PC-3 (cell line): ENCODE data around the gene ESF1. TPM values are rescaled to one million over a fixed set of nuclear protein-coding genes. Genes with fewer than 3 reads are reported as not detected.
A peak's percentile ranks its signal among the peaks of the same experiment; 100 is the strongest.

Source experiments
- ATAC-seq: fragments of 200-7000 bp; cut with Tn5 transposase; 2 replicates; pipeline ENCODE4 v1.9.1; 2020; ENCODE audit warnings: mild to moderate bottlenecking, moderate library complexity
- BruUV-seq: library from RNA; stranded (reverse); fragments of 400-500 nt; replicated peaks from 2 replicates; lab custom pipeline; 2021; lab: Mats Ljungman, UMichigan
- CTCF ChIA-PET: fragments of 300-600 bp; sonication (Branson Sonifier 250); formaldehyde crosslinking; loops from one replicate; lab custom pipeline; 2022; ENCODE audit warnings: antibody characterized with exemption; lab: Charles Lee
- POLR2A ChIA-PET: fragments of 300-600 bp; sonication (Branson Sonifier 250); formaldehyde crosslinking; loops from one replicate; lab custom pipeline; 2022; ENCODE audit warnings: antibody characterized with exemption; ENCODE audit not compliant: unreplicated experiment; lab: Charles Lee
- DNase-seq: peaks from one replicate; pipeline ENCODE4 v3.0.0-alpha.2; 2015
- H2AFZ ChIP-seq: fragments of 300-600 bp; sonication (generic); 2 replicates; pipeline ENCODE4 v1.6.0; 2016; ENCODE audit warnings: antibody characterized with exemption, low read length
- H3F3A ChIP-seq: fragments of 300-600 bp; sonication (generic); one replicate; pipeline ENCODE4 v1.6.0; 2017; ENCODE audit warnings: antibody characterized with exemption, low read length, control low read depth, mild to moderate bottlenecking; ENCODE audit not compliant: unreplicated experiment
- H3K27ac ChIP-seq: fragments of 300-600 bp; sonication (generic); 2 replicates; pipeline ENCODE4 v1.5.1; 2016; ENCODE audit warnings: mild to moderate bottlenecking, low read length
- H3K27me3 ChIP-seq: fragments of 300-600 bp; sonication (generic); 2 replicates; pipeline ENCODE4 v1.6.1; 2016; ENCODE audit warnings: low read length, mixed read lengths
- H3K36me3 ChIP-seq: fragments of 300-600 bp; sonication (generic); 2 replicates; pipeline ENCODE4 v1.6.1; 2016; ENCODE audit warnings: low read depth, mixed run types, low read length, mixed read lengths
- H3K4me1 ChIP-seq: fragments of 300-600 bp; sonication (generic); 2 replicates; pipeline ENCODE4 v1.5.1; 2016; ENCODE audit warnings: low read length; ENCODE audit not compliant: insufficient read depth
- H3K4me2 ChIP-seq: fragments of 300-600 bp; sonication (generic); 2 replicates; pipeline ENCODE4 v1.6.0; 2016; ENCODE audit warnings: low read length
- H3K4me3 ChIP-seq: fragments of 300-600 bp; sonication (generic); 2 replicates; pipeline ENCODE4 v1.5.1; 2016; ENCODE audit warnings: mild to moderate bottlenecking, low read length, mixed read lengths
- H3K79me2 ChIP-seq: fragments of 300-600 bp; sonication (generic); 2 replicates; pipeline ENCODE4 v1.6.1; 2017; ENCODE audit warnings: low read length, mixed read lengths
- H3K9ac ChIP-seq: fragments of 300-600 bp; sonication (generic); 2 replicates; pipeline ENCODE4 v1.6.0; 2016; ENCODE audit warnings: mild to moderate bottlenecking, low read length
- H3K9me2 ChIP-seq: fragments of 300-600 bp; sonication (generic); replicated peaks from 2 replicates; pipeline ENCODE4 v1.6.1; 2016; ENCODE audit warnings: mixed run types, low read length, mixed read lengths
- H3K9me3 ChIP-seq: fragments of 300-600 bp; sonication (generic); 2 replicates; pipeline ENCODE4 v1.6.1; 2016; ENCODE audit warnings: low read length, mixed read lengths
- H4K20me1 ChIP-seq: fragments of 300-600 bp; sonication (generic); 2 replicates; pipeline ENCODE4 v1.6.1; 2016; ENCODE audit warnings: low read length, mixed read lengths
- EZH2 ChIP-seq: fragments of 300-600 bp; sonication (generic); IDR thresholded peaks from one replicate; pipeline ENCODE4 v1.6.1; 2017; ENCODE audit warnings: antibody characterized with exemption, mild to moderate bottlenecking, low read length; ENCODE audit not compliant: unreplicated experiment
- EZH2phosphoT487 ChIP-seq: fragments of 300-600 bp; sonication (generic); IDR thresholded peaks from 2 replicates; pipeline ENCODE4 v1.6.1; 2018; ENCODE audit warnings: mild to moderate bottlenecking, antibody characterized with exemption, low read length, borderline replicate concordance
- intact Hi-C: fragments of 100-400 bp; cut with micrococcal nuclease; formaldehyde crosslinking; loops from 2 replicates; pipeline ENCODE4 v1.9.0; 2023
- total RNA-seq: library from RNA; depleted of rRNA; stranded (reverse); fragments of >200 nt; gene quantifications from 2 replicates; pipeline ENCODE4 v1.2.3, GENCODE V29; 2014
- TF ChIP-seq, protein P1 (sequence below): fragments of 300-600 bp; sonication (generic); conservative IDR thresholded peaks from 2 replicates; pipeline ENCODE4 v1.5.1; 2017; ENCODE audit warnings: antibody characterized with exemption, low read depth, mild to moderate bottlenecking, low read length

Gene ESF1
- total RNA-seq, 1 experiment from 2014 or later, result 13.7 TPM

DNA sequence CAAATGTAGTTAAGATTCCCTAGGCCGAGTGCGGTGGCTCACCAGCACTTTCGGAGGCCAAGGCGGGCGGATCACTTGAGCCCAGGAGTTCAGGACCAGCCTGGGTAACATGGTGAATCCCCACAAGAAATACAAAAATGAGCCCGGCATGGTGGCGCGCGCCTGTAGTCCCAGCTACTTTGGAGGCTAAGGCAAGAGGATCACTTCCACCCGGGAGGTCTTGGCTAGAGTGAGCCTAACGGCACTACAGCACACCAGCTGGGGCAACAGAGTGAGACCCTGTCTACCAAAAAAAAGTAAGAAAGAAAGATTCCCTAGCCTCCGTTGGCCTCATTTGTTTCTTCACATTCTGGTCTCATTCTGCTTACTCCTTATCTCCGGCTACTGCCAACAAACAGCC is 1.2 kb downstream of the ESF1 start:
- POLR2A ChIA-PET, result no interaction called here
- Histone ChIP-seq H3K79me2 (peaks cover 91% of the 10 kb centered on the region), H3K4me2 (peak overlapping the region; percentile 88), H3K4me3 (peak overlapping the region; percentile 82), H3K9ac (peak overlapping the region; percentile 95), H3K4me1 (peaks cover 22% of the 10 kb centered on the region), H3K27me3 (no peaks in the 10 kb centered on the region), H3K9me3 (no peaks in the 10 kb centered on the region), H3F3A (no peaks in the 10 kb centered on the region), H3K27ac (no peak overlapping the region), H2AFZ (no peak overlapping the region), H3K36me3 (peaks cover 34% of the 10 kb centered on the region), H4K20me1 (no peaks in the 10 kb centered on the region), H3K9me2 (no peaks in the 10 kb centered on the region)
- intact Hi-C loops, result loop anchor here (10.0 kb wide), 3 partner anchors 169 to 539 kb away; no protein-coding TSS in a partner anchor
- no peak for TF ChIP-seq EZH2
- TF ChIP-seq EZH2phosphoT487, result no peak
- TF ChIP-seq, protein P1, sequence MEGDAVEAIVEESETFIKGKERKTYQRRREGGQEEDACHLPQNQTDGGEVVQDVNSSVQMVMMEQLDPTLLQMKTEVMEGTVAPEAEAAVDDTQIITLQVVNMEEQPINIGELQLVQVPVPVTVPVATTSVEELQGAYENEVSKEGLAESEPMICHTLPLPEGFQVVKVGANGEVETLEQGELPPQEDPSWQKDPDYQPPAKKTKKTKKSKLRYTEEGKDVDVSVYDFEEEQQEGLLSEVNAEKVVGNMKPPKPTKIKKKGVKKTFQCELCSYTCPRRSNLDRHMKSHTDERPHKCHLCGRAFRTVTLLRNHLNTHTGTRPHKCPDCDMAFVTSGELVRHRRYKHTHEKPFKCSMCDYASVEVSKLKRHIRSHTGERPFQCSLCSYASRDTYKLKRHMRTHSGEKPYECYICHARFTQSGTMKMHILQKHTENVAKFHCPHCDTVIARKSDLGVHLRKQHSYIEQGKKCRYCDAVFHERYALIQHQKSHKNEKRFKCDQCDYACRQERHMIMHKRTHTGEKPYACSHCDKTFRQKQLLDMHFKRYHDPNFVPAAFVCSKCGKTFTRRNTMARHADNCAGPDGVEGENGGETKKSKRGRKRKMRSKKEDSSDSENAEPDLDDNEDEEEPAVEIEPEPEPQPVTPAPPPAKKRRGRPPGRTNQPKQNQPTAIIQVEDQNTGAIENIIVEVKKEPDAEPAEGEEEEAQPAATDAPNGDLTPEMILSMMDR, result no peak
- ATAC-seq (no peak), DNase-seq (no peak)
- BruUV-seq, result no TSS peak
- CTCF ChIA-PET, result no interaction called here

DNA sequence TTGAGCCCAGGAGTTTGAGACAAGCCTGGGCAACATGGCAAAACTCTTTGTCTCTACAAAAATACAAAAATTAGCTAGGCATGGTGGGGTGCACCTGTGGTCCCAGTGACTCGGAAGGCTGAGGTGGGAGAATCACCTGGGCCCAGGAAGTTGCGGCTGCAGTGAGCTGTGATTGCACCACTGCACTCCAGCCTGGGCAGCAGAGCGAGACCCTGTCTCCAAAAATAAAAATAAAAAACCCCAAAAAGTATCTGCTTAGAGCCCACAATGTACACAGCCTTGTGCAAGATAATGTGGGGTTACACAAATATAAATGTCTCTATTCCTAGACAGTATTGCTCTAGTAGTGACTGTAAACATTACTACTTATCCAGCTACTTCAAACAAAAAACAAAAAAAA is 5.9 kb downstream of the ESF1 start:
- H3K9me3 ChIP-seq, result no peaks in the 10 kb centered on the region
- no peaks in the 10 kb centered on the region for H3K9me2 ChIP-seq
- H3K4me3 ChIP-seq, result no peak overlapping the region
- H3K79me2 ChIP-seq, result peaks cover 56% of the 10 kb centered on the region
- H4K20me1 ChIP-seq, result peaks cover 12% of the 10 kb centered on the region
- no peak overlapping the region for H2AFZ ChIP-seq
- intact Hi-C loops, result loop anchor here (10.0 kb wide), 1 partner anchor 324 kb away; no protein-coding TSS in a partner anchor
- H3K27me3 ChIP-seq, result no peaks in the 10 kb centered on the region
- H3F3A ChIP-seq, result no peaks in the 10 kb centered on the region
- no peak overlapping the region for H3K9ac ChIP-seq
- ATAC-seq, result no peak
- no peak overlapping the region for H3K4me2 ChIP-seq
- H3K36me3 ChIP-seq, result peaks cover 66% of the 10 kb centered on the region
- peaks cover 21% of the 10 kb centered on the region for H3K4me1 ChIP-seq
- H3K27ac ChIP-seq, result no peak overlapping the region
- ChIA-PET CTCF (no interaction called here), POLR2A (no interaction called here)
- no TSS peak for BruUV-seq
- TF ChIP-seq, protein P1, result no peak
- TF ChIP-seq EZH2, result no peak
- no peak for TF ChIP-seq EZH2phosphoT487
- DNase-seq, result no peak

DNA sequence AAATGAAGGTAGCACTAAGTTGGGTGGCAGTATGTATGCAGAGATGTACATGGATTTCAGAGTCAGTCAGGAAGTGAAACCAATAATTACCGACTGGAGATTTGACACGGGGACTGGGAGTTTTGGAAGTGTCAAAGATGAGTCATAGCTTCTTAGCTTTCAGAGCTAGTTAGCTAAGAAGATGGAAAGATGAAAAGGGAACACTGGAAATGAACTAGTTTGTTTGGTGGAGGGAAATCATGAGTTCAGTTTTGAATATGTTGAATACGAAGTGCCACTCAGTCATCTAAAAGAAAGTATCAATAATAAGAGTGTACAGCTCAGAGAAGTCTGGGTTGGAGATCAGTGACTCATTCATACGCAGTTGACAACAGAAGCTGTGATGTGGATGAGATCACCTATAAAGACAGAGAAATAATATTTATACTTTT is 7.5 kb downstream of the ESF1 start:
- peak; percentile 8 for DNase-seq

More for the DNA sequence above, 7.5 kb downstream of the ESF1 start:
- H3K27me3 ChIP-seq, result no peaks in the 10 kb centered on the region
- peaks cover 70% of the 10 kb centered on the region for H3K36me3 ChIP-seq
- CTCF ChIA-PET, result interaction anchor here (1.3 kb wide), 1 partner anchor 11 kb away, joined by 4 read pairs; no protein-coding TSS in a partner anchor
- H2AFZ ChIP-seq, result no peak overlapping the region
- TF ChIP-seq, protein P1, result no peak
- no peak for TF ChIP-seq EZH2
- TF ChIP-seq EZH2phosphoT487, result no peak
- H3K9ac ChIP-seq, result no peak overlapping the region
- H3K4me3 ChIP-seq, result no peak overlapping the region
- H3F3A ChIP-seq, result peaks cover 12% of the 10 kb centered on the region
- H3K9me2 ChIP-seq, result no peaks in the 10 kb centered on the region
- no peak overlapping the region for H3K4me2 ChIP-seq
- H3K9me3 ChIP-seq, result no peaks in the 10 kb centered on the region
- H3K27ac ChIP-seq, result no peak overlapping the region
- peaks cover 12% of the 10 kb centered on the region for H4K20me1 ChIP-seq
- H3K79me2 ChIP-seq, result peaks cover 39% of the 10 kb centered on the region
- POLR2A ChIA-PET, result interaction anchor here (0.6 kb wide), 1 partner anchor 116 kb away, joined by 9 read pairs; no protein-coding TSS in a partner anchor
- intact Hi-C loops, result loop anchor here (10.0 kb wide), 1 partner anchor 322 kb away; no protein-coding TSS in a partner anchor
- peak; percentile 67 for ATAC-seq
- no TSS peak for BruUV-seq
- peaks cover 14% of the 10 kb centered on the region for H3K4me1 ChIP-seq
